K562 (cell line): ENCODE results near the gene PRCD. TPM values are rescaled to one million over a fixed set of nuclear protein-coding genes. Genes with fewer than 3 reads are reported as not detected.

Experiments used
- ARHGAP35 ChIP-seq: fragments of 450-650 bp; IDR thresholded peaks from 2 replicates; pipeline ENCODE4 v1.6.1; 2018; ENCODE audit not compliant: partially characterized antibody
- CBFA2T3 ChIP-seq: fragments of 450-650 bp; IDR thresholded peaks from 2 replicates; pipeline ENCODE4 v1.6.1; 2017
- CBX2 ChIP-seq: fragments of 200-600 bp; sonication (generic); IDR thresholded peaks from one replicate; pipeline ENCODE4 v1.6.1; 2012; ENCODE audit warnings: mild to moderate bottlenecking, low read length, inconsistent platforms; ENCODE audit not compliant: insufficient read depth, poor library complexity, severe bottlenecking
- IRF2 ChIP-seq: sonication (generic); formaldehyde crosslinking; IDR thresholded peaks from 2 replicates; pipeline ENCODE4 v1.8.1; 2022; ENCODE audit warnings: mild to moderate bottlenecking, missing genetic modification reagents
- KHSRP ChIP-seq: fragments of 450-650 bp; IDR thresholded peaks from 2 replicates; pipeline ENCODE4 v1.6.1; 2017
- OTX1 ChIP-seq: fragments of 450-650 bp; formaldehyde crosslinking; IDR thresholded peaks from 2 replicates; pipeline ENCODE4 v1.4.0; 2022; ENCODE audit warnings: mild to moderate bottlenecking
- TSC22D4 ChIP-seq: fragments of 450-650 bp; IDR thresholded peaks from 2 replicates; pipeline ENCODE4 v1.6.1; 2016; ENCODE audit warnings: missing genetic modification characterization, missing biosample characterization, control low read depth
- WHSC1 ChIP-seq: IDR thresholded peaks from one replicate; pipeline ENCODE4 v1.6.1; 2012; ENCODE audit warnings: low read length, control low read depth, inconsistent platforms
- ZNF174 ChIP-seq: fragments of 250-450 bp; sonication (Bioruptor Pico); IDR thresholded peaks from 2 replicates; pipeline ENCODE4 v1.4.0; 2020; ENCODE audit warnings: mild to moderate bottlenecking
- ZNF384 ChIP-seq: IDR thresholded peaks from 2 replicates; pipeline ENCODE4 v1.6.1; 2012; ENCODE audit warnings: low read depth, low read length, improper control_type of control experiment
- polyA plus RNA-seq, 8 experiments: library from polyadenylated mRNA; depleted of rRNA in 4 of 8; stranded (reverse) in 5 of 8; unstranded in 3 of 8; fragments of >200 nt; fragmentation: Nextera tagmentation in 2 of 8; fragmentation: Illumina TruSeq in 1 of 8; extraction: Ambion mirVana in 2 of 8; extraction: Trizol in 1 of 8; gene quantifications; 2 replicates each; pipeline versions ENCODE4 v1.2.1 to v1.2.3, GENCODE V29; 2011 to 2014; ENCODE audit warnings: inconsistent platforms in 1 of 8, missing spikeins in 1 of 8
- total RNA-seq, 7 experiments: library from RNA; depleted of rRNA in 6 of 7; stranded (reverse); fragments of >200 nt in 6 of 7; fragmentation: Illumina TruSeq in 2 of 7; extraction: Trizol in 2 of 7; gene quantifications; 2 replicates each; pipeline versions ENCODE4 v1.2.1 to v1.2.3, GENCODE V29; 2011 to 2021; ENCODE audit warnings: low replicate concordance in 1 of 7
- TF ChIP-seq, protein P1 (sequence below), 2 experiments: fragments of 250-450 bp in 1 of 2; fragments of 450-650 bp in 1 of 2; sonication (Bioruptor Pico) in 1 of 2; IDR thresholded peaks; 2 replicates each; pipeline versions ENCODE4 v1.6.1 to v1.8.0; 2016 to 2021; ENCODE audit warnings: mild to moderate bottlenecking in 2 of 2, moderate library complexity in 2 of 2, missing compliant biosample characterization in 1 of 2, missing genetic modification characterization in 1 of 2
- TF ChIP-seq, protein P2 (sequence below): fragments of 450-650 bp; IDR thresholded peaks from 2 replicates; pipeline ENCODE4 v1.7.1; 2018; ENCODE audit warnings: mild to moderate bottlenecking, low read depth; ENCODE audit not compliant: partially characterized antibody
- TF ChIP-seq, protein P3 (sequence below): fragments of 450-650 bp; formaldehyde crosslinking; IDR thresholded peaks from 2 replicates; pipeline ENCODE4 v1.4.0; 2022; ENCODE audit warnings: missing genetic modification characterization
- TF ChIP-seq, protein P4 (sequence below): fragments of 450-650 bp; IDR thresholded peaks from 2 replicates; pipeline ENCODE4 v1.6.1; 2016; ENCODE audit warnings: mild to moderate bottlenecking
- TF ChIP-seq, protein P5 (sequence below): fragments of 450-650 bp; IDR thresholded peaks from 2 replicates; pipeline ENCODE4 v1.6.1; 2018; ENCODE audit not compliant: partially characterized antibody

The PRCD gene
- total and polyA plus RNA-seq, 9 of the 15 experiments (the other 6 are each of a cell fraction or from before 2014, with no cell fraction given), result 0.20 to 0.25 (median 0.21) TPM; not detected in 6

DNA sequence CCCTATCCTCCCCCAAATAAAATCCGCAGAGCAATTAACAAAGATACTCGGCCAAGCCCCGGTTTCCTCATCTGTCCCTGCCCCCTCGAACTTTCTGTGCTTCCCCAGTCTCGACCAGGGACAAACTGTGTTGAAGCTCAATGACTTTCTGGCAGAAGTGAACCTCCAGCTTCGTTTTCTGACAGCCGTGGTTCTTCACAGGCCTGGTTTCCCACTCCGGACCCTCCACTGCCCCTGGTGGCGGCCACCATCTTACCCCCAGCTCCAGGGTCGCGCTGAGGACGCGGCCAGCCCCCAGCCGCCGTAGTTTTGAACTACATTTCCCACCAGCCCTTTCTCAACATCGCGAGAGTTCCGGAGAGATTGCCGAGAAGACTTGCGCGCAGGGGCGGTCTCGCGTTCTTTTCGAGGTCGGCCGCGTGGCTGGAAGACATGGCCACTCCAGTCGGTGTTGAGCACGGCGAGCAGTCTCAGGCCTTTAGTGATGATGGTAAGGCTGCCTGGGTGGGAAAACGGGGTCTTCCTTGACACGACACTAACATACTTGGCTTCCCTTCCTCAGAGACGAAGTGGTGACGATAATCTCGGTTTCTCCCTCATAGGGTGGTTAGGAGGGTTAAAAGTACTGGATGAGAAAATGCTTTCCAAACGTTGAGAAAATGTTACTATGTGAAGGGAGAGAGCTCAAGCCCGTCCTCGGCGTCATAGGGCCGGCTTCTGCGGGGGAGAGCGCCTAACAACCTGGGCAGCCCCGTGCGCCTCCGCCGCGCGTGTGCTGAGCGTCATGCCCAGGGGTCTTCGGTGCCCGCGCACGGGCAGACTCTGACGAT is 17.7 kb downstream of the PRCD start (continued):
- TF ChIP-seq WHSC1 (no peak), TSC22D4 (tag) (no peak), ARHGAP35 (peak; percentile 96), ZNF174 (CRISPR knock-in tag) (no peak), ZNF384 (peak; percentile 9; the same call in 1 of the 2 replicates), CBX2 (no peak), KHSRP (no peak), OTX1 (CRISPR knock-in tag) (peak; percentile 57; the same call in 1 of the 2 replicates), CBFA2T3 (no peak), IRF2 (CRISPR knock-in tag) (no peak)
- TF ChIP-seq, protein P1, sequence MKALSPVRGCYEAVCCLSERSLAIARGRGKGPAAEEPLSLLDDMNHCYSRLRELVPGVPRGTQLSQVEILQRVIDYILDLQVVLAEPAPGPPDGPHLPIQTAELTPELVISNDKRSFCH (CRISPR knock-in tag; IDR thresholded peaks at IDR 0.05), result no peak
- TF ChIP-seq, protein P1 (tag; IDR thresholded peaks at IDR 0.05), result no peak; the same call in 1 of the 2 replicates
- TF ChIP-seq, protein P2, sequence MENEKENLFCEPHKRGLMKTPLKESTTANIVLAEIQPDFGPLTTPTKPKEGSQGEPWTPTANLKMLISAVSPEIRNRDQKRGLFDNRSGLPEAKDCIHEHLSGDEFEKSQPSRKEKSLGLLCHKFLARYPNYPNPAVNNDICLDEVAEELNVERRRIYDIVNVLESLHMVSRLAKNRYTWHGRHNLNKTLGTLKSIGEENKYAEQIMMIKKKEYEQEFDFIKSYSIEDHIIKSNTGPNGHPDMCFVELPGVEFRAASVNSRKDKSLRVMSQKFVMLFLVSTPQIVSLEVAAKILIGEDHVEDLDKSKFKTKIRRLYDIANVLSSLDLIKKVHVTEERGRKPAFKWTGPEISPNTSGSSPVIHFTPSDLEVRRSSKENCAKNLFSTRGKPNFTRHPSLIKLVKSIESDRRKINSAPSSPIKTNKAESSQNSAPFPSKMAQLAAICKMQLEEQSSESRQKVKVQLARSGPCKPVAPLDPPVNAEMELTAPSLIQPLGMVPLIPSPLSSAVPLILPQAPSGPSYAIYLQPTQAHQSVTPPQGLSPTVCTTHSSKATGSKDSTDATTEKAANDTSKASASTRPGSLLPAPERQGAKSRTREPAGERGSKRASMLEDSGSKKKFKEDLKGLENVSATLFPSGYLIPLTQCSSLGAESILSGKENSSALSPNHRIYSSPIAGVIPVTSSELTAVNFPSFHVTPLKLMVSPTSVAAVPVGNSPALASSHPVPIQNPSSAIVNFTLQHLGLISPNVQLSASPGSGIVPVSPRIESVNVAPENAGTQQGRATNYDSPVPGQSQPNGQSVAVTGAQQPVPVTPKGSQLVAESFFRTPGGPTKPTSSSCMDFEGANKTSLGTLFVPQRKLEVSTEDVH, result peak; percentile 23
- TF ChIP-seq, protein P3, sequence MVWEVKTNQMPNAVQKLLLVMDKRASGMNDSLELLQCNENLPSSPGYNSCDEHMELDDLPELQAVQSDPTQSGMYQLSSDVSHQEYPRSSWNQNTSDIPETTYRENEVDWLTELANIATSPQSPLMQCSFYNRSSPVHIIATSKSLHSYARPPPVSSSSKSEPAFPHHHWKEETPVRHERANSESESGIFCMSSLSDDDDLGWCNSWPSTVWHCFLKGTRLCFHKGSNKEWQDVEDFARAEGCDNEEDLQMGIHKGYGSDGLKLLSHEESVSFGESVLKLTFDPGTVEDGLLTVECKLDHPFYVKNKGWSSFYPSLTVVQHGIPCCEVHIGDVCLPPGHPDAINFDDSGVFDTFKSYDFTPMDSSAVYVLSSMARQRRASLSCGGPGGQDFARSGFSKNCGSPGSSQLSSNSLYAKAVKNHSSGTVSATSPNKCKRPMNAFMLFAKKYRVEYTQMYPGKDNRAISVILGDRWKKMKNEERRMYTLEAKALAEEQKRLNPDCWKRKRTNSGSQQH (CRISPR knock-in tag), result no peak; the same call in 1 of the 2 replicates
- TF ChIP-seq, protein P4, sequence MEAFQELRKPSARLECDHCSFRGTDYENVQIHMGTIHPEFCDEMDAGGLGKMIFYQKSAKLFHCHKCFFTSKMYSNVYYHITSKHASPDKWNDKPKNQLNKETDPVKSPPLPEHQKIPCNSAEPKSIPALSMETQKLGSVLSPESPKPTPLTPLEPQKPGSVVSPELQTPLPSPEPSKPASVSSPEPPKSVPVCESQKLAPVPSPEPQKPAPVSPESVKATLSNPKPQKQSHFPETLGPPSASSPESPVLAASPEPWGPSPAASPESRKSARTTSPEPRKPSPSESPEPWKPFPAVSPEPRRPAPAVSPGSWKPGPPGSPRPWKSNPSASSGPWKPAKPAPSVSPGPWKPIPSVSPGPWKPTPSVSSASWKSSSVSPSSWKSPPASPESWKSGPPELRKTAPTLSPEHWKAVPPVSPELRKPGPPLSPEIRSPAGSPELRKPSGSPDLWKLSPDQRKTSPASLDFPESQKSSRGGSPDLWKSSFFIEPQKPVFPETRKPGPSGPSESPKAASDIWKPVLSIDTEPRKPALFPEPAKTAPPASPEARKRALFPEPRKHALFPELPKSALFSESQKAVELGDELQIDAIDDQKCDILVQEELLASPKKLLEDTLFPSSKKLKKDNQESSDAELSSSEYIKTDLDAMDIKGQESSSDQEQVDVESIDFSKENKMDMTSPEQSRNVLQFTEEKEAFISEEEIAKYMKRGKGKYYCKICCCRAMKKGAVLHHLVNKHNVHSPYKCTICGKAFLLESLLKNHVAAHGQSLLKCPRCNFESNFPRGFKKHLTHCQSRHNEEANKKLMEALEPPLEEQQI, result no peak
- TF ChIP-seq, protein P5, sequence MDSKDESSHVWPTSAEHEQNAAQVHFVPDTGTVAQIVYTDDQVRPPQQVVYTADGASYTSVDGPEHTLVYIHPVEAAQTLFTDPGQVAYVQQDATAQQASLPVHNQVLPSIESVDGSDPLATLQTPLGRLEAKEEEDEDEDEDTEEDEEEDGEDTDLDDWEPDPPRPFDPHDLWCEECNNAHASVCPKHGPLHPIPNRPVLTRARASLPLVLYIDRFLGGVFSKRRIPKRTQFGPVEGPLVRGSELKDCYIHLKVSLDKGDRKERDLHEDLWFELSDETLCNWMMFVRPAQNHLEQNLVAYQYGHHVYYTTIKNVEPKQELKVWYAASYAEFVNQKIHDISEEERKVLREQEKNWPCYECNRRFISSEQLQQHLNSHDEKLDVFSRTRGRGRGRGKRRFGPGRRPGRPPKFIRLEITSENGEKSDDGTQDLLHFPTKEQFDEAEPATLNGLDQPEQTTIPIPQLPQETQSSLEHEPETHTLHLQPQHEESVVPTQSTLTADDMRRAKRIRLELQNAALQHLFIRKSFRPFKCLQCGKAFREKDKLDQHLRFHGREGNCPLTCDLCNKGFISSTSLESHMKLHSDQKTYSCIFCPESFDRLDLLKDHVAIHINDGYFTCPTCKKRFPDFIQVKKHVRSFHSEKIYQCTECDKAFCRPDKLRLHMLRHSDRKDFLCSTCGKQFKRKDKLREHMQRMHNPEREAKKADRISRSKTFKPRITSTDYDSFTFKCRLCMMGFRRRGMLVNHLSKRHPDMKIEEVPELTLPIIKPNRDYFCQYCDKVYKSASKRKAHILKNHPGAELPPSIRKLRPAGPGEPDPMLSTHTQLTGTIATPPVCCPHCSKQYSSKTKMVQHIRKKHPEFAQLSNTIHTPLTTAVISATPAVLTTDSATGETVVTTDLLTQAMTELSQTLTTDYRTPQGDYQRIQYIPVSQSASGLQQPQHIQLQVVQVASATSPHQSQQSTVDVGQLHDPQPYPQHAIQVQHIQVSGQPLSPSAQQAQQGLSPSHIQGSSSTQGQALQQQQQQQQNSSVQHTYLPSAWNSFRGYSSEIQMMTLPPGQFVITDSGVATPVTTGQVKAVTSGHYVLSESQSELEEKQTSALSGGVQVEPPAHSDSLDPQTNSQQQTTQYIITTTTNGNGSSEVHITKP, result no peak
